Glutamatergic neuron (in vitro differentiated cells): ENCODE data around the gene NTRK3. TPM values are rescaled to one million over a fixed set of nuclear protein-coding genes. Genes with fewer than 3 reads are reported as not detected.

Experiments used
- DNase-seq: peaks from one replicate; pipeline ENCODE4 v3.0.0; 2022
- H3K27ac Mint-ChIP-seq: one replicate; pipeline ENCODE4 v1.8.0; 2020; ENCODE audit warnings: mild to moderate bottlenecking, mixed read lengths, inconsistent platforms; ENCODE audit not compliant: unreplicated experiment
- H3K27me3 Mint-ChIP-seq: one replicate; pipeline ENCODE4 v1.8.0; 2020; ENCODE audit warnings: mild to moderate bottlenecking, moderate library complexity, mixed read lengths, inconsistent platforms; ENCODE audit not compliant: unreplicated experiment
- H3K36me3 Mint-ChIP-seq: one replicate; pipeline ENCODE4 v1.8.0; 2020; ENCODE audit warnings: mild to moderate bottlenecking, mixed read lengths, inconsistent platforms; ENCODE audit not compliant: unreplicated experiment
- H3K4me1 Mint-ChIP-seq: one replicate; pipeline ENCODE4 v1.8.0; 2020; ENCODE audit warnings: mild to moderate bottlenecking, low read depth, mixed read lengths, inconsistent platforms; ENCODE audit not compliant: unreplicated experiment
- H3K4me3 Mint-ChIP-seq: one replicate; pipeline ENCODE4 v1.8.0; 2020; ENCODE audit warnings: mild to moderate bottlenecking, mixed read lengths, inconsistent platforms; ENCODE audit not compliant: unreplicated experiment
- H3K9me3 Mint-ChIP-seq: one replicate; pipeline ENCODE4 v1.8.0; 2020; ENCODE audit warnings: mild to moderate bottlenecking, moderate library complexity, mixed read lengths, inconsistent platforms; ENCODE audit not compliant: unreplicated experiment
- total RNA-seq: library from RNA; stranded (reverse); fragmentation: NEBNext Ultra II Directional; extraction: Animal tissue kit (Norgen Biotek cat#: 25700); gene quantifications from one replicate; pipeline ENCODE4 v1.2.1, GENCODE V29; 2021; ENCODE audit not compliant: unreplicated experiment
- TF ChIP-seq, protein P1 (sequence below): fragments of 200-600 bp; sonication (generic); IDR thresholded peaks from one replicate; pipeline ENCODE4 v1.5.0; 2021; ENCODE audit not compliant: partially characterized antibody, unreplicated experiment

NTRK3 gene
- total RNA-seq, 1 donor from 2014 or later, result 9.5 TPM

DNA sequence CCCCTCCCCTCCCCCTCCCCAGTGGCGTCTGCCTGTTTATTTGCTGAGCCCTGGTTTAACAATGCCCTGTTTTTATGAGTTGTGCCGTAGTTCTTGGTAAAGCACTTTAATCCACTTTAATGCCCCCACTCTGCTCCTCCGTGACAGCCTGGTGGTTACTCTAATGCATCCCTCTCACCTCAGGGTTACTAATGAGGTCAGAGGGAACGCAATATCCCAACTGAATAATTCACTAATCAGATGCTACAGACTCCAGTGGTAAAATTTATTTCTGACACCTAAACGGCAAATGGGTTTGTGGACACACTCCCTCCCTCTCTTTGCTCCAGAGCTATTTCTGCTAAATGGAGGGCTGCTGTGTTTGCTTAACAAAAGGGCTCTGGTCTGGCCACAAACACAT lies 26.1 kb upstream of the NTRK3 start:
- no peak for DNase-seq
- TF ChIP-seq, protein P1, sequence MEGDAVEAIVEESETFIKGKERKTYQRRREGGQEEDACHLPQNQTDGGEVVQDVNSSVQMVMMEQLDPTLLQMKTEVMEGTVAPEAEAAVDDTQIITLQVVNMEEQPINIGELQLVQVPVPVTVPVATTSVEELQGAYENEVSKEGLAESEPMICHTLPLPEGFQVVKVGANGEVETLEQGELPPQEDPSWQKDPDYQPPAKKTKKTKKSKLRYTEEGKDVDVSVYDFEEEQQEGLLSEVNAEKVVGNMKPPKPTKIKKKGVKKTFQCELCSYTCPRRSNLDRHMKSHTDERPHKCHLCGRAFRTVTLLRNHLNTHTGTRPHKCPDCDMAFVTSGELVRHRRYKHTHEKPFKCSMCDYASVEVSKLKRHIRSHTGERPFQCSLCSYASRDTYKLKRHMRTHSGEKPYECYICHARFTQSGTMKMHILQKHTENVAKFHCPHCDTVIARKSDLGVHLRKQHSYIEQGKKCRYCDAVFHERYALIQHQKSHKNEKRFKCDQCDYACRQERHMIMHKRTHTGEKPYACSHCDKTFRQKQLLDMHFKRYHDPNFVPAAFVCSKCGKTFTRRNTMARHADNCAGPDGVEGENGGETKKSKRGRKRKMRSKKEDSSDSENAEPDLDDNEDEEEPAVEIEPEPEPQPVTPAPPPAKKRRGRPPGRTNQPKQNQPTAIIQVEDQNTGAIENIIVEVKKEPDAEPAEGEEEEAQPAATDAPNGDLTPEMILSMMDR, result no peak
- H3K4me1 Mint-ChIP-seq, result peaks cover 14% of the 10 kb centered on the region
- peaks cover 2% of the 10 kb centered on the region for H3K9me3 Mint-ChIP-seq
- no peaks in the 10 kb centered on the region for H3K36me3 Mint-ChIP-seq
- peaks cover 11% of the 10 kb centered on the region for H3K27me3 Mint-ChIP-seq
- no peak overlapping the region for H3K27ac Mint-ChIP-seq
- H3K4me3 Mint-ChIP-seq, result no peak overlapping the region

DNA sequence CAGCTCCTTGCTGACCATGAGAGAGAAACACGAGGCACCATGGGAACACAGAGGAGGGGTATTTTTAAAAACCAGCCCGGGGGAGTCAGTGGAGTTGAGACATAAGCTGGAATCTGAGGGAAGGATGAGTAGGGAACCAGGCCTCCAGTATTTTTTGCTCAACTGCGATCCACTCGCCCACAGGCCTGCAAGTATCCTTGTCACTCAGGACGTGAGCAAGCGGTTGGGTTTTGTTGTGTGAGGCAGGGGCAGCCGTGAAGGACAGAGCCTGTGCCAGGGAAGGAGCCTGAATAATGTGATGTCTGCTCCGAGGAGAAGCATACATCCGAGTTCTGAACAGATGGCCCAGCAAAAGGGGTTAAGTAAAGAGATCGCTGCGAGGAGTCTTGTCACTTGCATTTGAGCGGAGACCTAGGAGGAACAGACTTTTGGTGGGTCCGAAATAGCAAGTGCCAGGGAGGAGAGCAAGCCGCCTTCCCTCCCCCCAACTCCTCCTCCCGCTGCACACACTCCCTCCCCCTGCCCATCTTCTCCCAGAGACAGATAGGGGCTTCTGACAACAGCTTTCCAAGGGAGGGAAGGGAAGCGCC lies 20.4 kb upstream of the NTRK3 start:
- DNase-seq, result no peak

DNA sequence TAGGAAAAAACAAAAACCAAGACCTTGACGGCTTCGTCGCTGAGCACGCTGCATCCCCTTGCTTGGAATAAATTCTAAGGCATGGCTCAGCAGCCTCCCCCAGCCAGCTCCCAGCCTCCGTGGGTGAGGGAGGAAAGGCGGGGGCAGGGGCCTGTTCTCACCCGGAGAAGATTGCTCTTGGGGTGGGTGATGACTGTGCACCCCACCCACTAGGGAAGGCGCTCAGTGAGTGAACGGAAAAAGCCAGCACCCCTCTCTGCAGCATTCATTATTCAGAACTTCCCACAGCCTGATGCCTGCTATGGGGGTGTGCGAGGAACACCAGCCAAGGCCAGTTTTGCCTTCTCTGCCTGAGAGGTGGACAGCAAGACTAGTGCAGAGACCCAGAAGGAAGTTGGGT lies 19.3 kb upstream of the NTRK3 start:
- Mint-ChIP-seq H3K9me3 (peaks cover 2% of the 10 kb centered on the region), H3K27ac (no peak overlapping the region), H3K4me3 (no peak overlapping the region), H3K4me1 (peaks cover 5% of the 10 kb centered on the region), H3K27me3 (peaks cover 7% of the 10 kb centered on the region), H3K36me3 (no peaks in the 10 kb centered on the region)
- DNase-seq, result no peak
- TF ChIP-seq, protein P1, result no peak

More for the DNA sequence above, 20.4 kb upstream of the NTRK3 start:
- no peaks in the 10 kb centered on the region for H3K36me3 Mint-ChIP-seq
- H3K9me3 Mint-ChIP-seq, result peaks cover 2% of the 10 kb centered on the region
- H3K27ac Mint-ChIP-seq, result peak overlapping the region; percentile 50
- peaks cover 5% of the 10 kb centered on the region for H3K27me3 Mint-ChIP-seq
- H3K4me1 Mint-ChIP-seq, result peaks cover 5% of the 10 kb centered on the region
- no peak overlapping the region for H3K4me3 Mint-ChIP-seq
- TF ChIP-seq, protein P1, result no peak

DNA sequence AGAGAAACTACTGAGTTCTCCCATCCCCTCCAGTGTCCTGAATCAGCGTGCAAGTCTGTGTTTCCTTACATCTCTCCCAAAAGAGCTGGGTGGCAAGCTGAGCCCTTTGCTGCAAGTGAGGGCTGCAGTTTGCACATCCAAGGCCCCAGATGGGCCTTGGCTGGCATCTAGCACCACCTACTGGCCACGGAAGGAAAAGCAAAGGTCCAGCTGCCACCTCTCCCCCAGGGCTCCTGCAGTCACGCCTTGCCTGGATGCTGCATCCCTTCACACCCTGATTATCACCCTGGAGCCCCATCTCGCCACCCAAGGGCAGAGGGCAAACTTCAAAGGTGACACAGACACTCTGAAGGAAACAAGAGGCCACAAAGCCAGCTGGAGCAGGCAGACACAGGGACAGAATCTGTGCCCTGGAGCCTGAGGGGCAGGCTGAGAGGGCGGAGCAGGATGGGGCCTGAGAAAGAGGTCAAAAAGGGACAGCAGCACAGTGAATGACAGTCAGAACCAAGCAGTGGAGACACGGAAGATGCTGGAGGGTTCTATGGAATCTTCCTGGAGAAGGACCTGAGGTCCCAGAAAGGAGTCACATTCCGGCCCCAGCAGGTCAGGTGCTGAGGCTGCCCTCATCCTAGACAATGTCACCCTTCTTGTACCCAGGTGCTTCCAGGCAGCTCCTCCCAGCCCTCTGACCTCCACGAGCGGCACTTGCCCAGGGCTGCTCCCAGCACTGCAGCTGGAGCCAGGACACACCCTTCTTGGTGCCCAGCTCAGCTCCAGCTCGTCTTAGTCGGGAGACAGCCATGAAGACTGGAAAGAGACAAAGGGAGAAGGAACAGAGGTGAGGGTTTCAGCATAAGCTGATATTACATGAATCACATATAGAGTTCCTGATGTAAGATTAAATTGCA lies 18.3 kb upstream of the NTRK3 start:
- TF ChIP-seq, protein P1, result peak; percentile 88
- Mint-ChIP-seq H3K4me3 (no peak overlapping the region), H3K9me3 (peaks cover 2% of the 10 kb centered on the region), H3K4me1 (peaks cover 5% of the 10 kb centered on the region), H3K27me3 (peaks cover 10% of the 10 kb centered on the region), H3K27ac (no peak overlapping the region), H3K36me3 (no peaks in the 10 kb centered on the region)
- DNase-seq, result peak; percentile 90

DNA sequence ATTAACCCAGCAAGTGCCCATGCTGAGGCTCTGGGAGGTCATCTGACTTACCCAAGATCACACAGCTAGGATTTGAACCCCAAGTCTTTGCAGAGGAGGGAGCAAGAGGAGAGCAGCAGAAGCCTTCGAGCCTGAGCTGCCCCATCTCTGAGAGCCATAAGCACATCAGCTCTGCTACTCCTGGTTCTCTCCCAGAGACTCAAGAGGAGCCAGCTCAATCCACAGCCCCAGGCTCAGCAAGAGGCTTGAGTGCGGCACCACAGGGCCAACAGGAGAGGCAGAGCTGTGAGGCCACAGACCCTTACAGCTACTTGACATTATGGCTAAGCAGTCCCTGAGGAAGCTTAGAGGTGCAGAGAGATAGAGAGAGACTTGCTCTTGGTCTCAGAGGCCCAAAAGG lies 15.9 kb upstream of the NTRK3 start:
- TF ChIP-seq, protein P1, result no peak
- H3K27me3 Mint-ChIP-seq, result peaks cover 12% of the 10 kb centered on the region
- DNase-seq, result no peak
- H3K27ac Mint-ChIP-seq, result no peak overlapping the region
- peaks cover 6% of the 10 kb centered on the region for H3K4me1 Mint-ChIP-seq
- H3K4me3 Mint-ChIP-seq, result no peak overlapping the region
- H3K9me3 Mint-ChIP-seq, result peaks cover 2% of the 10 kb centered on the region
- H3K36me3 Mint-ChIP-seq, result no peaks in the 10 kb centered on the region
